ENCODE results near the gene RHPN2.
"Not testable (repeated sequence)": the region's sequence is repeated elsewhere in the genome, so short reads cannot be mapped to it uniquely, and the experiment has no call there.

The RHPN2 gene

GRCh38 chr19:32969549-32969948 lies 95.1 kb downstream of the RHPN2 start:
- Histone ChIP-seq H3K27me3 (ENCODE audit: control insufficient read depth in 1 of 2, insufficient read depth in 2 of 2, low read length in 2 of 2) (no peaks in the 10 kb centered on the region), H3K4me1 (ENCODE audit: insufficient read depth, low read length) (peaks cover 10% of the 10 kb centered on the region), H3K27ac (ENCODE audit: low read depth, low read length) (no peak overlapping the region), H3K9ac (ENCODE audit: low read length) (no peak overlapping the region), H3K4me3 (ENCODE audit: low read depth in 1 of 2, low read length in 2 of 2) (no peak overlapping the region), H3K36me3 (ENCODE audit: insufficient read depth, low read length) (peaks cover 15% of the 10 kb centered on the region), H3K9me3 (ENCODE audit: low read length) (no peaks in the 10 kb centered on the region)

GRCh38 chr19:32966750-32967149 lies 97.9 kb downstream of the RHPN2 start:
- Histone ChIP-seq H3K9me3 (ENCODE audit: low read length) (no peaks in the 10 kb centered on the region), H3K36me3 (ENCODE audit: insufficient read depth, low read length) (peaks cover 34% of the 10 kb centered on the region), H3K27me3 (ENCODE audit: control insufficient read depth in 1 of 2, insufficient read depth in 2 of 2, low read length in 2 of 2) (no peaks in the 10 kb centered on the region), H3K4me3 (ENCODE audit: low read depth in 1 of 2, low read length in 2 of 2) (no peak overlapping the region), H3K27ac (ENCODE audit: low read depth, low read length) (no peak overlapping the region), H3K9ac (ENCODE audit: low read length) (no peak overlapping the region), H3K4me1 (ENCODE audit: insufficient read depth, low read length) (peaks cover 10% of the 10 kb centered on the region)

- no peak overlapping the region for H3K27ac ChIP-seq (ENCODE audit: low read depth, low read length)
- no peaks in the 10 kb centered on the region for H3K27me3 ChIP-seq (ENCODE audit: control insufficient read depth in 1 of 2, insufficient read depth in 2 of 2, low read length in 2 of 2)
- no peak overlapping the region for H3K4me3 ChIP-seq (ENCODE audit: low read depth in 1 of 2, low read length in 2 of 2)
- H3K9me3 ChIP-seq (ENCODE audit: low read length) = no peaks in the 10 kb centered on the region
- H3K36me3 ChIP-seq (ENCODE audit: insufficient read depth, low read length) = peaks cover 30% of the 10 kb centered on the region
- no peaks in the 10 kb centered on the region for H3K4me1 ChIP-seq (ENCODE audit: insufficient read depth, low read length)
- H3K9ac ChIP-seq (ENCODE audit: low read length) = no peak overlapping the region
These were observed 119.4 kb downstream of the RHPN2 start for GRCh38 chr19:32945260-32945659.

GRCh38 chr19:32941273-32941672 lies 123.4 kb downstream of the RHPN2 start:
- peaks cover 21% of the 10 kb centered on the region for H3K36me3 ChIP-seq (ENCODE audit: insufficient read depth, low read length)
- H3K27ac ChIP-seq (ENCODE audit: low read depth, low read length); H3K4me1 ChIP-seq (ENCODE audit: insufficient read depth, low read length); H3K4me3 ChIP-seq (ENCODE audit: low read depth in 1 of 2, low read length in 2 of 2); H3K9me3 ChIP-seq (ENCODE audit: low read length); H3K9ac ChIP-seq (ENCODE audit: low read length); H3K27me3 ChIP-seq (ENCODE audit: control insufficient read depth in 1 of 2, insufficient read depth in 2 of 2, low read length in 2 of 2): not testable (repeated sequence)

GRCh38 chr19:32936065-32936464 lies 128.6 kb downstream of the RHPN2 start:
- no peaks in the 10 kb centered on the region for H3K9me3 ChIP-seq (ENCODE audit: low read length)
- H3K36me3 ChIP-seq (ENCODE audit: insufficient read depth, low read length) = peaks cover 22% of the 10 kb centered on the region
- H3K4me1 ChIP-seq (ENCODE audit: insufficient read depth, low read length) = no peaks in the 10 kb centered on the region
- H3K27me3 ChIP-seq (ENCODE audit: control insufficient read depth in 1 of 2, insufficient read depth in 2 of 2, low read length in 2 of 2) = no peaks in the 10 kb centered on the region
- H3K27ac ChIP-seq (ENCODE audit: low read depth, low read length) = no peak overlapping the region
- H3K4me3 ChIP-seq (ENCODE audit: low read depth in 1 of 2, low read length in 2 of 2) = no peak overlapping the region
- no peak overlapping the region for H3K9ac ChIP-seq (ENCODE audit: low read length)

- Histone ChIP-seq H3K9me3 (ENCODE audit: low read length) (no peaks in the 10 kb centered on the region), H3K4me1 (ENCODE audit: insufficient read depth, low read length) (no peaks in the 10 kb centered on the region), H3K27me3 (ENCODE audit: control insufficient read depth in 1 of 2, insufficient read depth in 2 of 2, low read length in 2 of 2) (no peaks in the 10 kb centered on the region), H3K9ac (ENCODE audit: low read length) (no peak overlapping the region), H3K4me3 (ENCODE audit: low read depth in 1 of 2, low read length in 2 of 2) (no peak overlapping the region), H3K27ac (ENCODE audit: low read depth, low read length) (no peak overlapping the region), H3K36me3 (ENCODE audit: insufficient read depth, low read length) (peaks cover 26% of the 10 kb centered on the region)
These were observed 129.1 kb downstream of the RHPN2 start for GRCh38 chr19:32935629-32936028.

- H3K9me3 ChIP-seq (ENCODE audit: low read length) = no peaks in the 10 kb centered on the region
- H3K4me1 ChIP-seq (ENCODE audit: insufficient read depth, low read length) = no peaks in the 10 kb centered on the region
- H3K27ac ChIP-seq (ENCODE audit: low read depth, low read length) = no peak overlapping the region
- no peaks in the 10 kb centered on the region for H3K27me3 ChIP-seq (ENCODE audit: control insufficient read depth in 1 of 2, insufficient read depth in 2 of 2, low read length in 2 of 2)
- no peak overlapping the region for H3K4me3 ChIP-seq (ENCODE audit: low read depth in 1 of 2, low read length in 2 of 2)
- H3K36me3 ChIP-seq (ENCODE audit: insufficient read depth, low read length) = peaks cover 38% of the 10 kb centered on the region
- no peak overlapping the region for H3K9ac ChIP-seq (ENCODE audit: low read length)
These were observed 131.1 kb downstream of the RHPN2 start for GRCh38 chr19:32933571-32933970.

- Histone ChIP-seq H3K36me3 (ENCODE audit: insufficient read depth, low read length) (peaks cover 37% of the 10 kb centered on the region), H3K9ac (ENCODE audit: low read length) (no peak overlapping the region), H3K4me1 (ENCODE audit: insufficient read depth, low read length) (no peaks in the 10 kb centered on the region), H3K27me3 (ENCODE audit: control insufficient read depth in 1 of 2, insufficient read depth in 2 of 2, low read length in 2 of 2) (no peaks in the 10 kb centered on the region), H3K4me3 (ENCODE audit: low read depth in 1 of 2, low read length in 2 of 2) (no peak overlapping the region), H3K27ac (ENCODE audit: low read depth, low read length) (no peak overlapping the region), H3K9me3 (ENCODE audit: low read length) (no peaks in the 10 kb centered on the region)
These were observed 134.1 kb downstream of the RHPN2 start for GRCh38 chr19:32930567-32930966.

- H3K27me3 ChIP-seq (ENCODE audit: control insufficient read depth in 1 of 2, insufficient read depth in 2 of 2, low read length in 2 of 2) = no peaks in the 10 kb centered on the region
- no peak overlapping the region for H3K27ac ChIP-seq (ENCODE audit: low read depth, low read length)
- no peak overlapping the region for H3K4me3 ChIP-seq (ENCODE audit: low read depth in 1 of 2, low read length in 2 of 2)
- H3K4me1 ChIP-seq (ENCODE audit: insufficient read depth, low read length) = no peaks in the 10 kb centered on the region
- H3K9ac ChIP-seq (ENCODE audit: low read length) = no peak overlapping the region
- H3K9me3 ChIP-seq (ENCODE audit: low read length) = no peaks in the 10 kb centered on the region
- peaks cover 39% of the 10 kb centered on the region for H3K36me3 ChIP-seq (ENCODE audit: insufficient read depth, low read length)
These were observed 135.9 kb downstream of the RHPN2 start for GRCh38 chr19:32928806-32929205.
